ENCODE measurements around the gene SCYGR3.

DNA sequence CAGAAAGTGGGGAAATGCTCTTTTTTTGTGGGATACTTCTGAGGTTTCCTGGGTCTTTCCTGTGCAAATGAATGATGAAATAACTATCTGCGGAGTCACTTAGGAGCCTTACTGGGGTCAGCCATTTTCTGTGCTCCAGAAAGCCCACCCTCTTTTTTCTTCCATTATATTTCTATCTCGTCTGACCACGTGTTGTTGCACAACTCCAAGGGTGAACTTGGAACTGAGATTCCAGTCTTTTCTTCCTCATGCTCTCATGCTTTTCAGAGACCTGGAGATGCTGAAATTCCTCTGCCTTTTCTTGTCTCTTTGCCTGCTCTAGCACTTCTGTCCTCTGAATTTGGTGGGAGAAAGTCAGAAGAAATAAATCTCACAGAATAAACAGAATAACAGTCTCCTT lies 47.2 kb upstream of the SCYGR3 start:
- TF ChIP-seq, protein P1, sequence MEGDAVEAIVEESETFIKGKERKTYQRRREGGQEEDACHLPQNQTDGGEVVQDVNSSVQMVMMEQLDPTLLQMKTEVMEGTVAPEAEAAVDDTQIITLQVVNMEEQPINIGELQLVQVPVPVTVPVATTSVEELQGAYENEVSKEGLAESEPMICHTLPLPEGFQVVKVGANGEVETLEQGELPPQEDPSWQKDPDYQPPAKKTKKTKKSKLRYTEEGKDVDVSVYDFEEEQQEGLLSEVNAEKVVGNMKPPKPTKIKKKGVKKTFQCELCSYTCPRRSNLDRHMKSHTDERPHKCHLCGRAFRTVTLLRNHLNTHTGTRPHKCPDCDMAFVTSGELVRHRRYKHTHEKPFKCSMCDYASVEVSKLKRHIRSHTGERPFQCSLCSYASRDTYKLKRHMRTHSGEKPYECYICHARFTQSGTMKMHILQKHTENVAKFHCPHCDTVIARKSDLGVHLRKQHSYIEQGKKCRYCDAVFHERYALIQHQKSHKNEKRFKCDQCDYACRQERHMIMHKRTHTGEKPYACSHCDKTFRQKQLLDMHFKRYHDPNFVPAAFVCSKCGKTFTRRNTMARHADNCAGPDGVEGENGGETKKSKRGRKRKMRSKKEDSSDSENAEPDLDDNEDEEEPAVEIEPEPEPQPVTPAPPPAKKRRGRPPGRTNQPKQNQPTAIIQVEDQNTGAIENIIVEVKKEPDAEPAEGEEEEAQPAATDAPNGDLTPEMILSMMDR (IDR thresholded peaks at IDR 0.05; ENCODE audit: insufficient read depth, low read length, poor library complexity, severe bottlenecking): no peak
- no peak for TF ChIP-seq EZH2phosphoT487 (conservative IDR thresholded peaks at IDR 0.05; ENCODE audit: low read length)

Measured in SU-DHL-6 (cell line).